ENCODE measurements around the gene KIF16B.
"Not testable (repeated sequence)": the region's sequence is repeated elsewhere in the genome, so short reads cannot be mapped to it uniquely, and the experiment has no call there.

The KIF16B gene

GRCh38 chr20:16590041-16590633 is 16.9 kb upstream of the KIF16B start:
- no peak for DNase-seq

- no peak for DNase-seq
These were observed 16.4 kb upstream of the KIF16B start for GRCh38 chr20:16589623-16590022.

GRCh38 chr20:16588241-16588640 is 15.0 kb upstream of the KIF16B start:
- no peak for DNase-seq

- no peak for DNase-seq
These were observed 13.8 kb upstream of the KIF16B start for GRCh38 chr20:16587066-16587465.

DNA sequence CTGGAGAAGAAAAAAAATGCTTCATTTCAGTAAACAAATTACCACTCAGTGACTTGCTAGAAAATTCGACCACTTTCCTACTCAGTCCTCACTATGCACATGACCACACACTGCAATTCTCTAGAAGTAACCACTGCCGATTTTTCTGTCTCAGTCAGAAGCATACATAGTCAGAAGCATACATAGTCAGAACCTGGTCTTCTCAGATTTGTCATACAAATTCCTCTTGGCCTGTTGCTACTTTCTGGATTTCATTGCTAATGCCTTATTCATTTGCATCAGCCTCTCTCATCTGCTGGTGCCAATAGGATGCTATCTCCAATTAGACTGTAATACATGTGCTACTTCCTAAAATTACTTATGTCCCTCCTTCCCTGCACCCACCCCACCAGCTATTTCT is 10.2 kb upstream of the KIF16B start:
- no peak for DNase-seq

DNA sequence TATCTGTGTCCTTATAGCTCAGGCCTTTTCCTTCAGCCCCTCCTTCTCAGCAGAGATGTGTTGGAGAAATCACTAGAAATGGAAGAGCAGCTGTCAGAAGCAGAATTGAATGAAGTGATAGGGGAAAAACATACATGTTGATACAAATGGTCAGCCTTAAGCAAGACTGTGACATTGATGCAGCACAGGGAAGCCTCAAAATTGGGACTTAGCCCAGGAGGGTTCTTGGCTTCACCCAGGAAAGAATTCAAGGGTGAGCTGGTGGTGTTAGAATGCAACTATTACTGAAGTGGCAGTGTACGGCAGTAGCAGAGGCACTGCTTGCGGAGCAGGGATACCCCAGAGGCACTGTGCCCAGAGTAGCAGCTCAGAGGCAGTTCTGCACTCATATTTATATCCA is 8.0 kb upstream of the KIF16B start:
- DNase-seq, result no peak

DNA sequence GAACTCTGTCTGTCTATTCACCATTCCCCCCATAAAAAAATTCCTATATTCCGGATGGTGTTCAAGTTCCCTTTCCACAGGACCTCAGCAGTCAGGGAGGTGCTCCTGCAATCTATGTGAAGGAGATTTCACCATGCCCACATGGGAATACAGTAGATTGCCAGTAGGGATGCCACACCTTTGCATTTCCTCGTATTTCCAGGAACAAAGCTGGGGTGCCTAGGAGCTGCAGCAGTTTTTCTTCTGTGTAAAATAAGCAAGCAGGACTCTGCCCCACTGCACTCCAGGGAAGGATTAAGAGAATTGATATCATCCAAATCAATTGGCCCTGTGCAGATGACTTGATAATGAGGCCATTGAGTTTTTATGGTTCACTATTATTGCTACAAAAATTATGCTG is 7.4 kb upstream of the KIF16B start:
- no peak for DNase-seq

GRCh38 chr20:16580147-16580546 is 6.9 kb upstream of the KIF16B start:
- no peak for DNase-seq

DNA sequence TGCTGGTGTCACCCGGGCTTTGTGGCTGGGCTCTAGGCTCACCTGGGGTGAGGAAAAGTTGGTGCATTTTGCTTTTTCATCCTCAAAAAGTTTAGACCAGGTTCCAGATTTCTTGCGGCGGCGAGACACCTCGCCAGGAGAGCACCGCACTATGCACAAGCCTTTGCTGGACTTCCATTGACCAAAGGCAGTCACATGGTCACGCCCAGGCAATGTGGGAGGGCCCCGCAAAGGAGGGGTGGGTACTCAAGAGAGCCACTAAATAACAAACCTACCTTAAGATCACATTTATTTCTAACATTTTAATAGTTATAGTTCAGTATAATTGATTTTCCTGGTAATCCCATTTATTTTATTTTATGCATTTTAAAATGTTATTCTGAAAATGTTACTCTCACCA is 3.0 kb upstream of the KIF16B start:
- DNase-seq, result no peak

- DNase-seq, result no peak
These were observed 2.3 kb upstream of the KIF16B start for GRCh38 chr20:16575390-16576140.

GRCh38 chr20:16574656-16575355 is 1.6 kb upstream of the KIF16B start:
- DNase-seq, result peak; percentile 79 to 80

GRCh38 chr20:16571333-16571732 is 1.9 kb downstream of the KIF16B start:
- no peak for DNase-seq

DNA sequence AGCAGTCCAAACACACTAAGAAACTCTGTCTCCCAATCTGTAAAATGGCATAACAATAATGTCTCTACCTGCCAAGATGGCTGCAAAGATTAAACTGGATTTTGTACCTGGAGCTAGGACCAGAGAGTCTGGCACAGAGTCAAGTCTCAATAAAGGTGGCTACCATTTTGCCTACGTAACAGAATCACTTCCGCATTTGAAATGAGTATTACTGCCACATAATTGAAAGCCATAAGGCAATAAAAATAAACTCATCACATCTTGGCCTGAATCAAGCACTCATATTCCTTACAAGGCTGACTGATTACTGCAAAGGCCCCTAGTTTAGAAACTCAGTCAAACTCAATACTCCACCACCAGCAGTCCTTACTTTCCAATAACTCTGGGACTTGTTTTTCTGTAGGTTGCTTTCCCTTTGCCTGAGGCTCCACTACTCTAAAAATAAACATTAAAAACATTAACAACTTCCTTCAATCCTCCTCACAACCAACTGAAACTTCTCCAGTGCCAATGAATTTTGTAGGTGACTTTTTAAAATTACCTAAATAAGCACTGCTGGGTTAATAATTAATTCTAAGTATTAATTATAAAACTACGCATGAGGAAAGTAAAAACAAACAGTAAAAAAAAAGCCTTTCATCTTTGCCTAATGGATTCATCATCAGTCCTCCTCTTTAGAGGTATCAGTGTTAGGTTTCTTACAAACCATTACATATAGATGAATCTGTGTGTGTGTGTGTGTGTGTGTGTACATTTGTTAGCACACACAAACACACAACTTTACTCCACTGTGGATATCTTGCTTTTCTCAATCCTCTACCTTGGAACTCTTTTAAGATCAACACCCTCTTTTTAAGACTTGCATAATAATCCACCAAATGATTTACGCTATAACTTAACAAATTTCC is 3.7 kb downstream of the KIF16B start:
- DNase-seq, result no peak

DNA sequence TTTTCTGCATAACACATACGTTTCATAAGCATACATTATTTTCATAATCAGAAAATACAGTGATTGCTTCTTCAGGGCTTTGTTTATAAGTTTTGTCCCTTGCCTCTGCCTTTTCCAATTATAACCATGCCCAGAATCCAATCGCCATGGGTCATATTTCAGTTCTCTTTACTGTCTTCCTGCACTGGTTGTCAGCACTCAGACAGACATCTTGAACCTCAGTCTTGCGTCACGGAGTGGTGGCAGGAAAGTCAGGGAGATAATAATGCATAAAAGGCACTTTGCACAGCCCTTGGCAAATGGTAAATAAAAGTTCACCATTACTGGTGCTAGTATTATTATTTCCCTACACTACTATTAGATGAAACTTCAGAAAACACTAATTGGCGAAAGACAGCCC is 7.2 kb downstream of the KIF16B start:
- no peak for DNase-seq

DNA sequence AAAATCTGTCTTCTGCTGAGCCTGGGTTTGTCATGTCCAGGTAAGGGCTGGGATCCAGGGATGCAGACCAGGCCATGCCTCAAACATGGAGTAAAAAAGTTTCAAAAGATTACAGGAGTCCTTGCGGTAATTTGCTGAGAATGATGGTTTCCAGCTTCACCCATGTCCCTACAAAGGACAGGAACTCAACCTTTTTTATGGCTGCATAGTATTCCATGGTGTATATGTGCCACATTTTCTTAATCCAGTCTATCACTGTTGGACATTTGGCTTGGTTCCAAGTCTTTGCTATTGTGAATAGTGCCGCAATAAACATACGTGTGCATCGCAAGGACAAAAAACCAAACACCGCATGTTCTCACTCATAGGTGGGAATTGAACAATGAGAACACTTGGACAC is 9.2 kb downstream of the KIF16B start:
- DNase-seq, result not testable (repeated sequence)

- no peak for DNase-seq
These were observed 10.0 kb downstream of the KIF16B start for GRCh38 chr20:16563066-16563806.

GRCh38 chr20:16562259-16562658 is 11.0 kb downstream of the KIF16B start:
- no peak for DNase-seq

GRCh38 chr20:16560661-16561060 is 12.6 kb downstream of the KIF16B start:
- DNase-seq, result no peak

GRCh38 chr20:16560216-16560615 is 13.0 kb downstream of the KIF16B start:
- DNase-seq, result no peak

GRCh38 chr20:16556301-16556700 is 16.9 kb downstream of the KIF16B start:
- no peak for DNase-seq

DNA sequence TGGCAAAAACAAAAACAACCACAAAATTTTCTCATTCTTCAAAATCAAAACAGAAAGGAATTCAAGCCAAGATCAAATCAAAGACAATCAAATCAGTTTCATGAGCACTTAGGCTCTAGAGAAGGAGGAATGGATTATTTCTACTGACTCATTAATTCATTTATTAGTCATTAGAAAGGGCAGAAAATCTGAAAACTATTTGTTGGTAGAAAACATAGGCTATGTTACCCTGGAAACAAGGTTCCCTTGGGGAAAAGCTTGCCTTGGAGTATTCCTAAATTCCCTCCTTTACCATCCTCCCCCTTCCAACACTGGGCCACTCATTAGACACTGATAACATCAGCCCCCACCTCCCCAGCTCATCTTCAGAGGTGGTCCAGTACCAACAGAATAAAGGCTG is 17.5 kb downstream of the KIF16B start:
- no peak for DNase-seq

GRCh38 chr20:16554766-16555543 is 18.3 kb downstream of the KIF16B start:
- DNase-seq, result no peak

Measured in stimulated activated CD4-positive, alpha-beta T cell treated with anti-CD3 and anti-CD28 coated beads, Interleukin-4, amount 100 ng/mL, for 4 hours (primary cell).